ENCODE results near the gene MCEE. TPM values are rescaled to one million over a fixed set of nuclear protein-coding genes. Genes with fewer than 3 reads are reported as not detected.
A peak's percentile ranks its signal among the peaks of the same experiment; 100 is the strongest.
"Not testable (repeated sequence)": the region's sequence is repeated elsewhere in the genome, so short reads cannot be mapped to it uniquely, and the experiment has no call there.

MCEE gene
- total RNA-seq, 1 donor from 2014 or later = 14.4 TPM

DNA sequence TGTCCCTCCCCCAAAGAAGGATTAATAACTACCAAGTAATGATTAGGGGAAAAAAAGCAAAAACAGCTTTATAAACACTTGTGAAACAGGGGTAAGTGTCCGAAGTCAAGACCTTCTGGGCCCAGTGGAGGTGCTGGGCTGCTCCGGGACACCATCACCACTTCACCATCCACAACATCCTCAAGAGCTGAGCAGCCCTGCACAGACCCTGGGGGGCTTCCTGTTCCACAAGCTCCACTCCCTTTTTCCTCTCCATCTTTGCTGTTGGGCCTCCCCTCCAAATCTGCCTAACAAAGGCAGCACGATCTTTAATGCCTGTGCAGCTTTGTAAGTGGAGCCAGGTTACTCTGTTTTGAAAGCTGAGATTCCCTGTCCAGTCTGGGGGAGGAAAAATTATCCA lies 46.7 kb downstream of the MCEE start:
- H3K4me3 Mint-ChIP-seq = not testable (repeated sequence)

DNA sequence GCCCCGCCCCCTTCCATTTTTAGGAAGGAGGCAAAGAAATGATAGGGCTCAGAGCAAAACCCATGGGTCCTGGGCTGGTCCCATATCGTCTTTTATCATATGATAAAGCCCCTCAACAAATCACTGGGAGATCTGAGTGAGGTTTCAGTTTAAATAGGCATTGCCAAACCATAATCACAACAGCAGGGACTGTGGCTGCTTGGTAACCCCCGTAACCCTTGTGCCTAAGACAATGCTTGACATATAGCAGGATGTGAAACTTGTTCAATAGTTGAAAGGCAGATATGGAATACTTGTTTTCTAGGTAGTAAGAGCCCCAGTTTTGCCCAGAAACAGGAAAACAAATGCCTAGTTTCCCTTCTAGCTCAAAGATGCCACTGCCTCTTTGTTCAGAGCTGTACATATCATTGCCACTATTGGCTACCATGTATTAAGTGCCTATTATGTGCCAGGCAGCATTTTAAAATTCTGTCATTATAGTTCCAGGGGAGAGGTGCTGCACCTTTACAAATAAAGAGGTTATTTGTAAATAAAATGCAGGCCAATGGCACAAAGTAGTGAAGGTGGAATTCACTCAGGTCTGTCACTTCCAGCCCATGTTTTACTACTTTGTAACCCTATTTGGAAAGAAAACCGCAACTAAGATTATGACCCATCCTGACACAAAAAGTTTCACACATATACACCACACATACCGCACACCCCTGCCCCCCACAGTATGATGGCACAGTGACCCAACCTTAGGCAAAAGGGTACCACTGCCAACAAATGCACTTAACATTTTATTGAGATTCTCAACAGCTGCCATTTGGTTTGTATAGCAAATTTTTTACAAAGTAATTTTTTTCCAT lies 47.4 kb downstream of the MCEE start:
- no peak for DNase-seq
- peaks cover 6% of the 10 kb centered on the region for H3K4me1 Mint-ChIP-seq
- peaks cover 8% of the 10 kb centered on the region for H3K36me3 Mint-ChIP-seq (ENCODE audit: low read depth)
- peak overlapping the region; percentile 45 for H3K27ac Mint-ChIP-seq
- intact Hi-C loops (cut with micrococcal nuclease) = loop anchor here (2.0 kb wide), 1 partner anchor 14 kb away; the partner anchor contains the start of gene NAGK
- no peak overlapping the region for H3K4me3 Mint-ChIP-seq
- peaks cover 7% of the 10 kb centered on the region for H3K27me3 Mint-ChIP-seq
- H3K9me3 Mint-ChIP-seq = no peaks in the 10 kb centered on the region

More for the DNA sequence above, 46.7 kb downstream of the MCEE start:
- not testable (repeated sequence) for H3K4me1 Mint-ChIP-seq; H3K27me3 Mint-ChIP-seq; H3K36me3 Mint-ChIP-seq (ENCODE audit: low read depth); H3K27ac Mint-ChIP-seq; H3K9me3 Mint-ChIP-seq; DNase-seq
- intact Hi-C loops (cut with micrococcal nuclease) = loop anchor here (2.0 kb wide), 1 partner anchor 14 kb away; the partner anchor contains the start of gene NAGK

DNA sequence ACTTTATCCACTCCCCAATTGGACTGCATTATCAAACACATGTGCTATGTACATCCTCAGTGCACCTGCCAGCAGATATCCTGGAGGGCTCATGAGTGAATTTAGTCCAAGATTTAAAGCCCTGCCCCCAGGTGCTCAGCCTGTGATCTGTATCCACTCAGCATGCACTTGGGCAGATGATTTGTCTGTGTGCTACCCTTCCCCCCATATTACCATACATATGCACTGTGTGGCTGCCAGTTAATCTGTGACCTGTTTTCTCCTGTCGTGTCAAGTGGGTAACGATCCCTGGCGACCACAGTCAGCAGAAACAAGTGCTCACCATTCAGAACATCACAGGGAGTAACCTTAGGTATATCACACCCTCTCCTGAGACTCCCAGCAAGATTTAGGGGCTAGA lies 51.4 kb downstream of the MCEE start:
- Mint-ChIP-seq H3K9me3 (no peaks in the 10 kb centered on the region), H3K27me3 (no peaks in the 10 kb centered on the region), H3K4me1 (peaks cover 12% of the 10 kb centered on the region), H3K36me3 (ENCODE audit: low read depth) (peaks cover 30% of the 10 kb centered on the region), H3K4me3 (no peak overlapping the region), H3K27ac (no peak overlapping the region)
- intact Hi-C loops (cut with micrococcal nuclease) = no loop called here
- DNase-seq = no peak

DNA sequence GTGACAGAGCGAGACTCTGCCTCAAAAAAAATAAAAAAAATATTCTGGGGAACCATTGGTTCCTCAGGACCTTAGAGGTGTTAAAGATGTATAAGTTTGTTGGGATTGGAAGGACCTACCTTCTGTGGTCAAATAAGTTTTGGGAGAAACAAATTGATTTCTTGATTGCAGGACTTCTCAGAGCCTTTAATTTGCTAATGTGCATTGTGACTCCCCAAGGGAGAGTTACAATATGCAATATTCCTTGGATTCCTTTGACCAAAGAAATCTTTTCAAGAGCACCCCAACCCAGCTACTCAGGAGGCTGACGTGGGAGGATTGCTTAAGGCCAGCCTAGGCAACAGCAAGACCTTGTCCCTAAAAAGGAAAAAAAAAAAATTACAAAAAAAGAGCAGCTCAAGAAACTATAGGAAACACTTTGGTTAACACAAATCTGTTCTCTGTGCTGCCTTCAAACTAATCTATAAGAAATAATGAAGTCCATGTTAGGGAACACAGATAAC lies 55.1 kb downstream of the MCEE start:
- Mint-ChIP-seq H3K9me3 (no peaks in the 10 kb centered on the region), H3K27me3 (no peaks in the 10 kb centered on the region), H3K4me1 (peaks cover 38% of the 10 kb centered on the region), H3K36me3 (ENCODE audit: low read depth) (peaks cover 40% of the 10 kb centered on the region), H3K4me3 (no peak overlapping the region), H3K27ac (no peak overlapping the region)
- intact Hi-C loops (cut with micrococcal nuclease) = no loop called here
- no peak for DNase-seq

- H3K9me3 Mint-ChIP-seq = no peaks in the 10 kb centered on the region
- H3K36me3 Mint-ChIP-seq (ENCODE audit: low read depth) = peaks cover 35% of the 10 kb centered on the region
- H3K27ac Mint-ChIP-seq = peak overlapping the region; percentile 12
- peak overlapping the region; percentile 39 for H3K4me3 Mint-ChIP-seq
- H3K4me1 Mint-ChIP-seq = peaks cover 49% of the 10 kb centered on the region
- no peaks in the 10 kb centered on the region for H3K27me3 Mint-ChIP-seq
- no peak for DNase-seq
- intact Hi-C loops (cut with micrococcal nuclease) = no loop called here
Observed at GRCh38 chr2:71073475-71073874, 56.6 kb downstream of the MCEE start.

GRCh38 chr2:71072492-71072891 lies 57.5 kb downstream of the MCEE start:
- Mint-ChIP-seq H3K27me3 (no peaks in the 10 kb centered on the region), H3K9me3 (no peaks in the 10 kb centered on the region), H3K27ac (peak overlapping the region; percentile 94), H3K4me1 (peaks cover 57% of the 10 kb centered on the region), H3K36me3 (ENCODE audit: low read depth) (peaks cover 35% of the 10 kb centered on the region), H3K4me3 (peak overlapping the region; percentile 88)
- intact Hi-C loops (cut with micrococcal nuclease) = no loop called here
- no peak for DNase-seq

GRCh38 chr2:71071681-71072398 lies 58.2 kb downstream of the MCEE start:
- Mint-ChIP-seq H3K36me3 (ENCODE audit: low read depth) (peaks cover 30% of the 10 kb centered on the region), H3K27ac (peak overlapping the region; percentile 94), H3K9me3 (no peaks in the 10 kb centered on the region), H3K27me3 (no peaks in the 10 kb centered on the region), H3K4me1 (peaks cover 57% of the 10 kb centered on the region), H3K4me3 (peak overlapping the region; percentile 88)
- intact Hi-C loops (cut with micrococcal nuclease) = no loop called here
- DNase-seq = peak; percentile 87

- intact Hi-C loops (cut with micrococcal nuclease) = no loop called here
- H3K36me3 Mint-ChIP-seq (ENCODE audit: low read depth) = peaks cover 25% of the 10 kb centered on the region
- H3K9me3 Mint-ChIP-seq = no peaks in the 10 kb centered on the region
- no peaks in the 10 kb centered on the region for H3K27me3 Mint-ChIP-seq
- H3K4me1 Mint-ChIP-seq = peaks cover 59% of the 10 kb centered on the region
- H3K4me3 Mint-ChIP-seq = peak overlapping the region; percentile 88
- no peak for DNase-seq
- H3K27ac Mint-ChIP-seq = no peak overlapping the region
Observed at GRCh38 chr2:71070294-71071093, 59.5 kb downstream of the MCEE start.

DNA sequence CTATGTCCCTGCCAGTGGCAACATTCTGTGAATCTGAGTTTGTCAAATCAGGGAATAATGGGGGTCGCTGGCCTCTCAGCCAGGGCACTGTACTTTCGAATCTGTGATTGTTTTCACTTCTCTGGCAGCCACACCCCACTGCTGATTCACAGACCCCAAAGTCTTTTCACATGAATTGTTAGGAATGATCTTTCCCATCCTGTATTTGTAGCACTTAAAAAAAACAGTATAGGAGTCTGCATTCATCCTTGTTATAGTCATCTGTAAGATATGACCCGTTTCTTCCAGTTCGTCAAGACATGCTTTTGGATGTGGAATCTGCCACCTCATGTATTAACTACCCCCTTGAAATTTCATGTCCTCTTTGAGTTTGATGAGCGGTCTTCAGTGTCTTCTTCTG lies 60.7 kb downstream of the MCEE start:
- no peak for DNase-seq
- intact Hi-C loops (cut with micrococcal nuclease) = loop anchor here (2.0 kb wide), 2 partner anchors 13 to 75 kb away; partner anchors contain the start of gene TEX261
- no peaks in the 10 kb centered on the region for H3K9me3 Mint-ChIP-seq
- peak overlapping the region; percentile 92 for H3K4me3 Mint-ChIP-seq
- H3K36me3 Mint-ChIP-seq (ENCODE audit: low read depth) = peaks cover 21% of the 10 kb centered on the region
- no peaks in the 10 kb centered on the region for H3K27me3 Mint-ChIP-seq
- peak overlapping the region; percentile 96 for H3K27ac Mint-ChIP-seq
- peaks cover 59% of the 10 kb centered on the region for H3K4me1 Mint-ChIP-seq

DNA sequence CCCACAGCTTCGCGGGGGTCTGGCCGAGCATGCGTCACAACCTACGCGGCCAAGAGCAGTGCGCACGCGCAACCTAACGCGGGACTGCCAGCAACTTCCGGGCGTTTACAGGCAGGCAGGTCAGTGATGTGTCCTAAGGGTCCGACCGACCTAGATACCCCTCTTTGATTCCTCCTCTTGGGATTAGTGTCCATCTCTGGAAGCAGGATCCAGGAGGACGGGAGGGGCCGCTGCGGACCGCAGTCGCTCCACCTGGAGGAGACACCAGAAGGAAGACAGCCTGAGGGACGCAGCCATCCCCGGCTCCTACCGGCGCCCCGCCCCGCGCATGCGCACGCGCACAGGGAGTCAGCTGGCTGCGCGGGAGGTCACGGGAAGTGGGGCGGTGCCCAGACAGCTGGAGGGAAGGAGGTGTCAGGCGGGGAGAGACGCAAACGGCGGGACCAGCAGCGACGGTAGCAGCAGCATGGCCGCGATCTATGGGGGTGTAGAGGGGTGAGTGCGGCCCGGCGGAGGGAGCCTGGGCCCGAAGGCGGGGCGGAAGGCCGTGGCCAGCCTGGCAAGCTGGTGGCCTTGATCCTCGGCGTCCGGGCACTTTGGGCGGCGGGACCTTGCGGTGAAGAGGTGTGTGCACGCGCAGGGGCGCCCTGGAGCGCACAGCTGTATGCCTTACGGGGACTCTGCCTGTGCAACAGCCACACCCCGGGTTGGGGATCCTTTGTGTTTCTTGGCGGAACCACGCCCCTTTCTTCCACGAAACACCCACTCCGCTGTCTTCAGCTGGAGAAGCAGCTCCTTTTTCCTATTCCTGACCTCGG lies 61.6 kb downstream of the MCEE start, which contains the start of gene NAGK:
Gene NAGK, plus strand, starts transcription at position 431 of the 818 bp plus-strand sequence. Its CDS starts 36 bp downstream, at position 467.
- Mint-ChIP-seq H3K9me3 (no peaks in the 10 kb centered on the region), H3K4me1 (peaks cover 51% of the 10 kb centered on the region), H3K4me3 (peak within 1 kb of the TSS; percentile 92), H3K27ac (peak within 1 kb of the TSS; percentile 96), H3K27me3 (no peaks in the 10 kb centered on the region), H3K36me3 (ENCODE audit: low read depth) (peaks cover 12% of the 10 kb centered on the region)
- peak; percentile 99 for DNase-seq
- intact Hi-C loops (cut with micrococcal nuclease) = loop anchor here (1.0 to 2.0 kb wide), 5 partner anchors 14 to 263 kb away; partner anchors contain the start of genes MCEE, MPHOSPH10, PAIP2B and TEX261

GRCh38 chr2:71067567-71068217 lies 62.3 kb downstream of the MCEE start:
- intact Hi-C loops (cut with micrococcal nuclease) = loop anchor here (1.0 to 2.0 kb wide), 5 partner anchors 15 to 264 kb away; partner anchors contain the start of genes MCEE, MPHOSPH10, PAIP2B and TEX261
- Mint-ChIP-seq H3K9me3 (no peaks in the 10 kb centered on the region), H3K36me3 (ENCODE audit: low read depth) (peaks cover 10% of the 10 kb centered on the region), H3K4me3 (peak overlapping the region; percentile 92), H3K27me3 (peaks cover 3% of the 10 kb centered on the region), H3K27ac (peak overlapping the region; percentile 96), H3K4me1 (peaks cover 47% of the 10 kb centered on the region)
- no peak for DNase-seq

- intact Hi-C loops (cut with micrococcal nuclease) = no loop called here
- H3K27ac Mint-ChIP-seq = no peak overlapping the region
- H3K4me1 Mint-ChIP-seq = peaks cover 40% of the 10 kb centered on the region
- no peak for DNase-seq
- H3K9me3 Mint-ChIP-seq = no peaks in the 10 kb centered on the region
- peak overlapping the region; percentile 35 for H3K4me3 Mint-ChIP-seq
- H3K27me3 Mint-ChIP-seq = peaks cover 4% of the 10 kb centered on the region
- H3K36me3 Mint-ChIP-seq (ENCODE audit: low read depth) = peaks cover 6% of the 10 kb centered on the region
Observed at GRCh38 chr2:71066856-71067255, 63.2 kb downstream of the MCEE start.

All from activated CD4-positive, alpha-beta T cell treated with anti-CD3 and anti-CD28 coated beads, Interleukin-2, amount 10 ng/mL, durations not matched to agents 24 days and 14 days (primary cell).